ENCODE results near the gene SLX4IP. TPM values are rescaled to one million over a fixed set of nuclear protein-coding genes. Genes with fewer than 3 reads are reported as not detected.

The SLX4IP gene
- total RNA-seq, 1 donor from 2014 or later = 7.7 TPM

DNA sequence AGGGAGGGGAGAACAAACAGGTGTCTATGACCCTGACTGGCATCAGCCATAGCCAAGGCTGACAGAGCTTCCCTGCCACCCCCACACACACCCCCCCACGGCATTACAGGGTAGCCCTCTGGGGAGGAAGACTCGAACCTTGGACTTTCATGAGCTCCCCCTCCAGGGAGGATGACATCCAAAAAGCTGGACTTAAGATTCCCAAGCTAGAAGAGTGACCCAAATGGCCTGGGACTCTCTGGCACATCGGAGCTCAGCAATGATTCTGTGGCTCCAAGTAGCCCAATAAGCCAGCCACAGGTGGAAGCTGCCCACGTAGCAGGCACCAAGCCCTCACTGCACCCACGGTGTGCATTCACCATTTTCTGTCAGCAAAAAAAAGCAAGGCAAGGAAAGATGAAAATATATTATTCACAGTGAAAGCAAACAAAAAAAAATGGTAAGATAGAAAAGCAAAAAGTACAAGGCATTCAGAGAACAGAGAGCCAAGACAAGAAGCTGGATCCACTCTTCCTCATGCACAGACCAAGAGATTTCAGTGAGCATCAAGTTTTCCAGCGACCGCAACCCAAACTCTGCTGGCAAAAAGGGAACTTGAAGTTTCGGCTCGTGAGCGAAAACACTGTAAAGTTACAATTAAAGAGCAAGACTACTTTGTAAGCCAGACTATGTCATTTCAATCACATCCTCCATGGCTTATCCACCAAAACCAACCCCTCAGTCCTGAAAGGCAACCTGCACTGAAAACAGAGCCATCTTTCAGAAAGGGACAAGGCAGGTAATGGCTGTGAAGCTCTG is 227.8 kb downstream of the SLX4IP start:
- DNase-seq (ENCODE audit: low spot score) = no peak

DNA sequence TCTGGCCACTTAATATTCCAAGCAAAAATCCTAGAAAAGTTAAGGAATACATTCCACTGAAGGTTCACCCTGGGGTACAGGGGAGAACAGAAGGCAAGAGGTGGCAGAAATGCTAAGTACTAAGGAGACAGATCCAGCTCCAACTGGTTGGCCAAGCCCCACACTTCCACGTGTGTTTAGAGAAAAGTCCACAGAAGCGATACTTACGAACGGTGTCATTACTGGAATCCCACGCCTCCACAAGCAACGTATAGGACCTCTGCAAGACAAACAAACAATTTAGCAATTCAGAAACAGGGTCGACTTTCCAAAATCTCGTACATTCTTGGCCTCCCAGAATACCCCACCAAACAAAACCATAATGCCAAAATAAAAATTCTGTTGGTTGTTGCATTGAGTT is 228.7 kb downstream of the SLX4IP start:
- DNase-seq (ENCODE audit: low spot score) = no peak

DNA sequence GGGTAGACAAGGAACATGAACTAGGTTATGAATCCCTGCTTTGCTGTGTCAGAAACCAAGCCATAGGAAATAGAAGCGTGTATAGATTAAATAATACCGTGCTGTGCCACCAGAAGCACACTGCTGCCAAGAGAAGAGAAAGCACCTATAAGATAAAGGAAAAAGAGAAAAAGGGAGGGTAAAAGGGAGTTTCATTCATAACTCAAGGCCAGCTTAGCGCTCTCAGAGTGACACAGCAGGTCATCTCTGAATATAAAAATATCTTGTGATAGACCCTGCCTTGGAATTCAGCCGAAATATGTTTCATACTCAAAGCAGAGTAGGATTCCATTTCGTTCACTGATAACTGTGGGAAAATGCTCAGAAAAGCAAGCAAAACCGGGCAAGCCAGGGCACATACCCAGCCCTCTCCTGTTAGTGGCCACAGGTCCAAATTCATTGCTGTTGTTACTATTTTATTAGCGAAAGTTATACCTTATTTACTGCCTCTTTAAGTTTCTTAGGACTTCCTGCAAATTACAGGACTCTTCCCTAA is 230.0 kb downstream of the SLX4IP start:
- no peak for DNase-seq (ENCODE audit: low spot score)

DNA sequence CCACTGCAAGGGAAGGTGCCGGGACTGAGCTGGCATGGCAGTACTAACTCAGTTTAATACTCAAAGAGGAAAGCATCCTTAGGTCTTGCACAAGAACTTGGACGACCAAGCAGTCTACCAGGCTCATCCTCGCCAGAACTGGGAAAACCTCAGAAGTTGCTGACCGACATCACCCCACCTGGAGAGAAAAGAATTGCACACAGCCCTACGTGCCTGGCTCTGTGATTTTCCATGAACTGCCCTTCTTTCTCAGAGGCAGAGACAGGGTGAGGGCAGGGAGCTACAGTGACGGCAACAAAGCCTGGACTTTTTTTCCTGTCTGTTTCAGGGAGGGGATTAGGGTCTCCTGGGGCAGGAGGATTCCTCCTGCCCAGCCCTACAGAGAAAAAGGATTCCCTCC is 230.7 kb downstream of the SLX4IP start:
- DNase-seq (ENCODE audit: low spot score) = no peak

DNA sequence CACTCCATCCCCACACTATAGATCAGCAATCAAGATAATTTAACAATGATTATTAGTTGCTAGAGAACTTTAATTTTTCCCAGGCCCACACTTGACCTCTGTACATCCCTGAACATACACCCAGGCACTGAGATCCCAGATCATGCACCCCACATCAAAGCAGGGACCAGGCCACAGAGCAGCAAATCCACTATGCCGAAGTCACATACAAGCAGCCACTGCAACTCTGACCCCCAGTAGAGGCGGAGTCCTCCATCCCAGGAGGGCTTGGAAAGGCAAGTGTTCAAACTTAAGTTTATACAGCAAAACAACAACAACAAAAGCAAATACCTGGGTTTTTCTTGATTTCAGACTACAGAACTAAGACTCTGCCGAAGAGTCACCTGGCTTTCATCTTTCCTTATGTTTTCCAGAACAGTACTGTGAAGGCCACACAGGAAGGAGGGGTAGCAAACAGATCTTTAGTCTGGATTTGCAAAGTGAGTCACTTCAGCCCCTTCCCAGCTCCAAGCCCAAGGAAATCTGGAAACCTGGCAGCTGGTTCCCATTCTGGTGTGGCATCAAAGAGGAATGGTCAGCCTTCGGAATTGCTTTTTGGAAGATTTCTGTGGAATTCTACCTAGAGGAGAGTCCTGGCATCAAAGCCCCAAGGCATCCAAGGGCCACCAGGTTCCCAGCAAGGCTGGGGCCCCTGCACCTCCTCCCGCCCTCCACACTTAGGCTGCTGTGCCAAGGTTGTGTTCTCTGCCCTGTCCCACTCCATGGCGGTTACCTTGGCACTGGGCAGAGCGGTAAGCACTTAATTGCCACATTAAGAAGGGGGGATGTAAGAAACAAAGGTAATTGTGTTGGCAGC is 231.3 kb downstream of the SLX4IP start:
- no peak for DNase-seq (ENCODE audit: low spot score)

DNA sequence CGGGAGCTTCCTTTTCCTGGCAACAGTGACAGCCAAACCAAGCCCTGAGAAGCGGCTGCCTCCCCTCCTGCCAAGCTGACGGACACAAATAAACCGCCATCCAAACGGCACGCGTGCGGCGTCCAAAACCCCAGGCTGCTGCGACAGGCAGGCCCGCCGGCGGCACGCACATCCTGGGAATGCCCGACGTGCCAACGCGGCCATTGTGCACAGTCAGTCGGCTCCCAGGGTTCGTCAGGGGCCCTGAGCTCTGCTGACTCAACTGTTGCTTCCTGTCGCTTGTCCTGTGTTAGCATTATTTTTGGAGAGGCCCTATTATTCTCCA is 231.9 kb downstream of the SLX4IP start:
- DNase-seq (ENCODE audit: low spot score) = no peak

DNA sequence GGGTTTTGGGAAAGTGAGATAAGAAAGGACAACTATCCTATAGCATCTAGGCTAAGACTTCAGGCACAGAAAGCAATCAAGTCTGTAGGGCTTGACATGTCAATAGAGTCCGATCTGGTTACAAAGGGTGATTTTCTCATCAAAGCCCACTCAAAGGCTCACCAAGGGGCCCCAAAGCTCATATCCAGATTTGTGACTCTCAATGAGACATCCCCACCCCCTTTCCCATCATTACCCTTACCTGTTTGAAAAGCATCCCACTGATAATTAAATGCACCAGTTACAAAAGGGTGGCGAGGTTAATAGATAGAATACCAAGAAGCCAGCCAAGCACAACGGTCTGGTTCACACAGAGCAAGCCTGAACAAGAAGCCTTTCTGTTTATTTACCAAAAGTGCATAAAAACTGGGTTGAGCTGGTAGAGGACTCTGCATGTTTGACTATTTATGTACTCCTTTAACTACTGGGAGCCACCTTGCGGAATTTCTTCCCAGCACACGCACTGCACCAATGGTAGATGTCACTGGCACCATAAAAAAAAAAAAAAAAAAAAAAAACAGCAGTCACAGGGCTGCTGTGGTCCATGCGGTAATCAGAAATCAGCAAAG is 232.6 kb downstream of the SLX4IP start:
- no peak for DNase-seq (ENCODE audit: low spot score)

DNA sequence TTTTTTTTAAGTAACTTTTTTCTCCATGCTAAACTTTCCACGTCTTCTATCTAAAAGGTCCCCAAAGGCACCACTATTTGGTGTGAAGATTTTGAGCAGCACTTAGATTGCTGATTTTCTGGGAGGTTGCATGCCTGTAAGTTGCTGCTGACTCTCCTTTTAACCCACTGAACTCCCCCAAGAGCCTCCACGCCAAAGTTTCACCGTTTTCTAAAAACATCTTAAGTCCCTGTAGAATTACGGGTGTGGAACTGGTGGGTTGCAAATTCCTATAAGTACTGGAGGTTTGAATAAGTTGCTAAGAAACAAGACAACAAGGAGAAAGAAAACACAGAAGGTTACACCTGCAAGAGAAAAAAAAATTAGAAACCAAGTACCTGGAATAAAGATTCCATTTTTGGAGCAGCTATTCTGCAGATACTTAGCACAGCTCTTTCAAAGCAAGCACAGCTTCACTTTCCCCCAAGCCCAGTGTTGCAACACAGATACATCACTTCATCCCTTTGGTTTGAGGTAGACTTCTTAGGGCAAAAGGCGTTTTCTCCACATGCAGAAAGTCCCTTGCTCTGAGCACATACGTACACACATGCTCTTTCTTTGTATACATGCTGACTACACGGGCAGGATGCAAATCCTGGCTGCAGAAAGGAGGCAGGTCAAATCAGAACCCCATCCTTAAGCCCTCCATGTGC is 233.7 kb downstream of the SLX4IP start:
- DNase-seq (ENCODE audit: low spot score) = no peak

DNA sequence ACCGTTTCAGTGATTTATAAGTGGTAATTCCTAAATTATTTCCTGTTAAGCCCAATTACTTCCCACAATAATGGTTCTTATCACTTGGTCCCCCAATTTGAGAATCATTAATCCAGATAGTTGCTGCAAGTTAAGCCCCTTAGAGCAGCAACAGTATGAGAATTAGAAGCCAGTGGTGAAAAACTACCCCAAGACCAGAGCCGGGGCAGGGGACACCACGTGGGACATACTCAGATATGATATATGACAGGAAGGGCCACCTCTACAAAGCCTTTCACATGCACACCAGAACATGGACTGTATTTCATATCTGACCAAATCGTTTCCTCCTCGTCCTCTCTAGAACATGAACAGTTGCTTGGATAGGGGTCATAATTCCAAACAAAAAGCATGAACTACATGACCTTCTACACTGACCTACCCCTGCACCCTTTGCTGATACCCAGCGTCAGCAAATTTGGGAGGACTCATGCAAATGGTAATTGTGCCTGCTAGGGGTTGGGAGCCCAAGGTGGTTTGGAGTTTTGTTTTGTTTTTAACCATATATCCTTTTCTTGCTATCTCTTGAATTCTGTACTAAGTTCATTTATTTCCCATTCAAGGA is 234.8 kb downstream of the SLX4IP start:
- DNase-seq (ENCODE audit: low spot score) = no peak

DNA sequence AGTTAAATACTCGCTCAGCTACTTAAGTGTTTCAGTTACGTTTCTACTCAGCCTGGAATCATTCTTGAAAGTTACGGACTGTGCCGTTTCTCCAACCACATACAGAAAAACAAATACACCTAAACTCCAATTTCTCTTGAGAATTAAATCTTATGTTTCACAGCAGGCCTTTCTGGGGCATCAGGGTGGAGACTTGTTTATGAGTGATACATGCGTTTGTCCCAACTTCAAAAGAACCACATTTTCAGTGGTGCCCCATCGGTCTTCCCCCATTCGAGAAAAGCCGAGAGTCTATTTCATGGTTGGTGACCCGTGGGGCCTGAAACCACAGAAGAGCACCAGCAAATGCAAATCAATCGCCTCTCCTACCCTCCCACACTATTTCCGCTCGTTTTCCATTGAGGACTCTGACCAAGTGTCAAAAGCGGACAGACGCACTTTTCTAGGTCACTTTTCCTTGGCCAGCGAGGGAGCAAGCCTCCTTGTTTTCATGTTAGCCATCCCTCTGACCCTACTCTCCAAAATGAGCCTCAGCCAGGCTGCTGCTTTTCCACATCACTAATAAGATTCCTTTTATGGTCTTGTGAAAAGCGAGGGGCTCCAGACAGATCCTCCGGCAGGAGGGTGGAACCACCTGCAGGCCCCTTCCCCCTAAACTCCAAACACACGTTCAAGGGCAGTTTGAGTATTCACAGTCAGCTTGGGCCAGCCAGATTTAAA is 235.6 kb downstream of the SLX4IP start:
- DNase-seq (ENCODE audit: low spot score) = no peak

DNA sequence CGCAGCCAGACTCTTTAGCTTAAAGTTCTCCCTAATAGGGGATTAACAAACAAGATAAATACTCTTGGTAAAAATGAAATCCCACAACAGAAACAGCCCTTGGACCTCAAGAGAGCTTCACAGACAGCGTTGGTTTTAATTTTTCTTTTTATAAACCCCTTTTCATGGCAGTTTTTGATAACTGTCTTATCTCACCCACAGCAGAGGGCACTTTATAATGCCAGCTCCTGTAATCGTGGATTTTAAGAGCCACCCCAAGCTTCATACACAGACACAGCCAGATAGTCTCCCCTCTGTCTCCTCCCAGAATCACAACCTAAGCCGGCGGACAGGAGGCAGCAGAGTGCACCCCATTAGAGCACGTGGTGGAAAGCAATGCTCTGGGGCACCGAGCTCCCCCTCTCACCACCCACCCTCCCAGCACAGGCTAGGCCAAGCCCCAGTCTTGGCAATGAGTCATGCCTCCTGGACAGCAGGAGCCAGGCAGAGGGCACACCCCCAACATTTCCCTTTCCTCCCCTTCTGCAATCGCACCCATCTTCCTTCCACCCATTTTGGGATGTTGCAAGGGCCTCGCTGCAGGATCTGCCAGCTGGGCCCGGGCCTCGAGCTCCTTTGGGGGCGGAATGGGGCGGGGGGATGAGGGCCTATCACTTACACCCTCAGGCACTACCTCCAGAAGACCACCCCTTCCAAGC is 236.3 kb downstream of the SLX4IP start:
- peak; percentile 95 for DNase-seq (ENCODE audit: low spot score)

DNA sequence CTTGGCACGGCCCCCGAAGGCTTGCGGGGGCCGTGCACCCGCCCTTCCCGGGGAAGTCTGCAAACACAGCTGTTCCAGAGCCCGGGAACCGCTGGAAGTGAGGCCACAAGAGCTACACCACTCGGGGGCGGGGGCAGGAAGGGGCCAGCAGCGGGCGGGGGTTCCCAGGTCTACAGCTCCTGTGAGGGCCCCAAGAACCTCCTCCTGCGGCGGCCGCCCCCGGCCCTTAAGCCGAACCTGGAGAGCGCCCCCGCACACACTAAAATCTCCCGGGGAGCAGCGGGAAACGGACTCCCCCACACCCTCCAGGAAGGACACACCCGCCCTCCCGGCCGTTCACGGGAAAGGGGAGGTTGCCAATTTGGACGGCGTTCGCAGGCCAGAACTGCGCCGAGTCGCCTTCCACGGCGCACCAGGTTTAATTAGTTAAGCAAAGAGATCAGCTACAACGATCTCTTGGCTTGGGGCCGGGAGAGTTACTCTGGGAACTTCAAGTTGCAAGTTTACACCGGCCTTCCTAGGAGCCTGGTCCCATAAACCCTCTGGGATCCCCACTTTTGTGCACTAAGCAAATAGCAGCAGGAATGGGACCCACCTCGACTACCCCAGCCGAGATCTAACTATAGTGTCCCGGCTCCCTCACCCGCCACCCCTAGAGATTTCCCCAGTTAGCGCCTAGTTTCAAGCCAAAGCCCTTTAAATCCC is 237.0 kb downstream of the SLX4IP start:
- DNase-seq (ENCODE audit: low spot score) = peak; percentile 61

DNA sequence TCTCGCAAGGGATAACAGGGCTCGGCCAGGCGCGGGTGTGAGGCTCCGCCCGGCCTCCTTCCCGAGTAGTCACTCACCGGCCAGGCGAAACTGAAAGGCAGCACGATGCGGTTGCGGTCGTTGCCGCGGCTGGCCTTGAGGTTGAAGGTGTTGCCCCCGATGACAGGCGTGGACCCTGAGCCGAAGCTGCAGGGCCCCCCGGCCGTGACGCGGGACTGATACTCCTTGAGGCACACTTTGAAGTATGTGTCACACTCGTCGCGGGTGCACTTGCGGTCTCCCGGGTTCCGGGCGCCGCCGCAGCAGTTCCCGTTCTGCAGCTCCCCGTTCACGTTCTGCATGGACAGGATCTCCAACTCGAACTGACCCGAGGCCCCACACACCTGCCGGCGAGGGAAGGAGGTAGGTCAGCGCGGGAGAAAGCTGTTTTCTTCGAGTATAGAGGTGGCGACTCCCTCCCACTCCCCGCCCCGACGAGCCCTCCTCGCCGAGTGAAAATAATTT is 237.6 kb downstream of the SLX4IP start:
- peak; percentile 60 for DNase-seq (ENCODE audit: low spot score)

DNA sequence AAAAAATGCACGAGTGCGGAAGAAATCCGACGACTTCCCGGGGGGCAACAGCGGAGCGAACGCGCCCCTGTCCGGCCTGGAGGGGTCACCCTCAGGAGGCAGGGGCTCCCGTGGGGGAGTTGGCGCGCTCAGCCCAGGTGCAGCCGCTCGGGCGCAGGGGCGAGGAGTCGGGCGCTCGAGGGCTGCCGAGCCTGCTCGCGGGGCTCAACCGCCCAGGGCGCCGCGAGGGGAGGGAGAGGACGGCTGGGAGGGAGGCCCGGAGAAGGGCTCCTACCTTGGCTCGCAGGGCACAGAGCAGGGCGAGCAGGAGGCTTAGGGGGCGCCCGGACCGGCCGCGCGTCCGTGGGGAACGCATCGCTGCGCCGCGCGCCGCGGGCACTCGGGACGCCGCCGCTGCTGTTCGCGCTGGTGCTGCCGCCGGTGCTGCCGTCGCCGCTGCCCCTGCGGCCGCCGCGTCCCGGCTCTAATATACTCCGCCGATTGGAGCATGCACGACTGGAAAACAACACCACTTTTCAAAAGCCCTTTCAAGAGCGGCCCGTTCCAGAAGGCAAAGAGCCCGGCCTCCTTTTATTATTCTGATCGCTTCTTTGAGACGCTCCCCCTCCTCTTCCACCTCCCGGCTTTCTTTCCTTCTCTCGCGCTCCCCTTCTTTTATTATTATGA is 238.2 kb downstream of the SLX4IP start:
- DNase-seq (ENCODE audit: low spot score) = no peak

DNA sequence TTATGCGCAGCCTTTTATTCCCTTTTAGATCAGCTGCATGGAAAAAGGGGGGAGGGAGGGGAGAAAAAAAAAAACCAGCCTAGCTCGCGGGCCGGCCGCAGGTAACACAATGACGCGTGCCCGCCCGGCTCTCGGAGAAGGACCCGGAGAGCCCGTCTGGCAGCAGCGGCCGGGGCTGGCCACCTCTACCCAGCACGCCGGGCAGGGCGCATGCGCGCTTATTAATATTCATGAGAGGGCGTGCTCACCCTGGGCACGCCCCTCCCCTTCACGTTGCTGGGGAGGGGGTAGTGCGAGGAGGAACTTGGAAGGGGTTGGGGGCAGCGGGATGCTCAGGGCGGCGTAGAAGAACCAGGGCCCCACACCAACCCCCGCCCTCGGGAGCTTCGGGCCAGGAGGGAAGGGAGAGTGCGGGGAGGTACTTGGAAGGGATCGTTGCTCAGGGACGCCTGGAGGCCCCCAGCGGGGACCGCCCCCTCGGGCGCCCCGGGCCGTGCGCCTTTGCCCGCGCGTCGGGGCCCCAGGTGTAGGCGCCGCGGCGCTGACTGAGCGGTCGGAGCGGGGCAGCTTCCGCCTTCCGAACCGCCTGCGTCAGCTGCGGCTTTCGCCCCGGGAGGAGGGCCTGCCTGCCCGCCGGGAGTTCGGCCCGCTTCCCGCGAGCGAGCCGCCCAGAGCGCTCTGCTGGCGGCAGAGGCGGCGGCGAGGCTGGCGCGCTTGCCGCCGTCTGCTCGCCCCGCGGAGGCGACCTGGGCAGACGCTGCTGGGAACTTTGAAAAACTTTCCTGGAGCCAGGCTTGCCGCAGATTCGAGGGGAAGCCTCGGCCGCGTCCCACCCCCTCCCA is 239.0 kb downstream of the SLX4IP start, which contains the start of gene JAG1:
Gene JAG1, minus strand, starts transcription at position 158 of the 842 bp plus-strand sequence. CDS start 469 bp downstream, outside the sequence.
- DNase-seq (ENCODE audit: low spot score) = peak; percentile 99

DNA sequence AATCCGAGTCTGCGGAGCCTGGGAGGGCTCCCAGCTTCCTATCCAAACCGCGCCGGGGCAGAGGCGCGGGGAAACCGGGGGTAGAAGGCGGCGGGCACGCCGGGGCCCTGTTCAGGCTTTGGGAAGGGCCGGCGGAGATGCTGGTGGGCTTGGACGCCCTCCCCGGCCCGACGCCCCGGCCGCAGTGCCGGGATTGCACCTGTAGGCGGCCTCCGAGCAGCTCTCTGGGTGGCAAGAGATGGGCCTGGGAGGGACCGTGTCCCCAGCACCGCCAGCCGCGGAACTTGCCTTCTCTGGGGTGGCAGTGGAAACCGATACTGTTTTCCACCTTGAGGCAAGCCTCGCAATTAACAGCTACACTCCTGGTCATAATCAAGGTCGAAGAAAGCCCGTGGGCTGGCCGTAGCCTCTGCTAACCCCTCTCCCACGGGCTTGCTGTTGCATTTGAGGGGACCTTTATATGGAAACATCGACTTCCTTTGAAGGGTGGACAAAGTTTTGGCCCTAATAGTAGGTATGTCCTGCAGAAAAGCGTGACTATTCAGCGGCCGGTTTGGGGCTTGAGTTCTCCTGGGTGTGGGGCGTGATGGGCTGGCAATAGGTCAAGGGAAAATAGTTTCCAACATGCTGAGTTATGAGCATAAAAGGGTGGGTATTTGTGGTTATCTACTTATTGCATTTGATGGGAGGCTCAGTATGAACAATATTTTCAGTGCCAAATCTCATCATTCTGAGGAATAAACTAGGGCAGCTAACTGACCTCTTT is 239.8 kb downstream of the SLX4IP start:
- peak; percentile 82 for DNase-seq (ENCODE audit: low spot score)

DNA sequence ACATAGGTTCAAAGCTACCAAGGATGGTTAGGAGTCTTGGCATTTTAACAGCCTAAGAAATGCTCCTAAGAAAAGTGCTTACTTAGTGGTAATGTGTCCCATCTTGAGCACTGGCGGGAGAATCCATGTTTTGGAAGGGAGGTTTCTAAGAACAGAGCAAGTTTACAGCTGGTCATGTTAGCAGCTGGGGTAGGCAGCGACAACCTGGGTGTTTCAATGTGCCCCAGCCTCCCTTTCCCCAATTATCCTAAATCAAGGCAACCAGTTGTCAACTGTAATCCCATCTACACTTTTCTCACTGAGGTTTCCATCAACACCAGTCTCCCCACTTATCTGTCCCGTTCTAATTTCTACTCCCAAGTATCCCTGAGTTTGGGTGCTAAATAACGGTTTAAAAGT is 240.3 kb downstream of the SLX4IP start:
- no peak for DNase-seq (ENCODE audit: low spot score)
